IMR-90 (cell line): ENCODE results near the gene MCRIP2. TPM values are rescaled to one million over a fixed set of nuclear protein-coding genes. Genes with fewer than 3 reads are reported as not detected.

Experiments
- ATAC-seq: fragments of 200-7000 bp; cut with Tn5 transposase; 2 replicates; pipeline ENCODE4 v1.9.1; 2020; ENCODE audit warnings: low read depth, mild to moderate bottlenecking, moderate library complexity
- BruUV-seq: library from RNA; stranded (reverse); fragments of 400-500 nt; replicated peaks from 2 replicates; lab custom pipeline; 2021; lab: Mats Ljungman, UMichigan
- CTCF ChIA-PET: fragments of 300-600 bp; formaldehyde crosslinking; extraction: SDS; loops from one replicate; lab custom pipeline; 2021; ENCODE audit warnings: antibody characterized with exemption; lab: Yijun Ruan, JAX
- POLR2A ChIA-PET: fragments of 300-600 bp; sonication (Branson Sonifier 250); formaldehyde crosslinking; loops from one replicate; lab custom pipeline; 2022; ENCODE audit warnings: antibody characterized with exemption; ENCODE audit not compliant: unreplicated experiment; lab: Charles Lee
- DNase-seq: peaks from one replicate; pipeline ENCODE4 v3.0.0; 2013
- H2AFZ ChIP-seq: replicated peaks from 2 replicates; pipeline ENCODE3; 2013; ENCODE audit warnings: low read length, mild to moderate bottlenecking; ENCODE audit not compliant: poor library complexity
- H2AK5ac ChIP-seq: 2 replicates; pipeline ENCODE4 v1.6.1; 2013; ENCODE audit warnings: low read depth, low read length, inconsistent platforms
- H2AK9ac ChIP-seq: replicated peaks from 2 replicates; pipeline ENCODE3; 2013; ENCODE audit warnings: mild to moderate bottlenecking, low read depth, low read length, moderate library complexity; ENCODE audit not compliant: poor library complexity
- H2BK120ac ChIP-seq: 2 replicates; pipeline ENCODE4 v1.6.1; 2013; ENCODE audit warnings: low read depth, low read length, inconsistent platforms
- H2BK15ac ChIP-seq: 3 replicates; pipeline ENCODE4 v1.6.1; 2013; ENCODE audit warnings: low read depth, low read length, inconsistent platforms
- H2BK20ac ChIP-seq: 2 replicates; pipeline ENCODE4 v1.6.1; 2013; ENCODE audit warnings: low read depth, mild to moderate bottlenecking, inconsistent platforms, low read length, moderate library complexity
- H2BK5ac ChIP-seq: 2 replicates; pipeline ENCODE4 v1.6.1; 2013; ENCODE audit warnings: mild to moderate bottlenecking, low read depth, low read length, inconsistent platforms; ENCODE audit not compliant: poor library complexity, severe bottlenecking
- H3K14ac ChIP-seq: replicated peaks from 2 replicates; pipeline ENCODE4 v1.6.1; 2013; ENCODE audit warnings: low read depth, low read length, inconsistent platforms
- H3K18ac ChIP-seq: 2 replicates; pipeline ENCODE4 v1.6.1; 2013; ENCODE audit warnings: low read depth, low read length, control low read depth
- H3K23ac ChIP-seq: 2 replicates; pipeline ENCODE4 v1.6.1; 2013; ENCODE audit warnings: low read depth, low read length, inconsistent platforms
- H3K27ac ChIP-seq: 2 replicates; pipeline ENCODE4 v1.5.1; 2013; ENCODE audit warnings: mild to moderate bottlenecking, control low read depth, low read length; ENCODE audit not compliant: insufficient read depth
- H3K27me3 ChIP-seq: 2 replicates; pipeline ENCODE4 v1.6.1; 2013; ENCODE audit warnings: low read length; ENCODE audit not compliant: control insufficient read depth, insufficient read depth
- H3K36me3 ChIP-seq: 2 replicates; pipeline ENCODE4 v1.6.1; 2013; ENCODE audit warnings: low read length, mixed read lengths; ENCODE audit not compliant: control insufficient read depth, insufficient read depth
- H3K4ac ChIP-seq: 2 replicates; pipeline ENCODE4 v1.6.1; 2013; ENCODE audit warnings: low read depth, low read length, inconsistent platforms
- H3K4me1 ChIP-seq: 2 replicates; pipeline ENCODE4 v1.6.1; 2013; ENCODE audit warnings: low read length, mixed read lengths; ENCODE audit not compliant: control insufficient read depth, insufficient read depth
- H3K4me2 ChIP-seq: 2 replicates; pipeline ENCODE4 v1.6.1; 2013; ENCODE audit warnings: low read depth, mild to moderate bottlenecking, control low read depth, low read length, moderate library complexity
- H3K4me3 ChIP-seq: 2 replicates; pipeline ENCODE4 v1.5.1; 2013; ENCODE audit warnings: low read depth, mild to moderate bottlenecking, control low read depth, low read length, moderate library complexity; ENCODE audit not compliant: insufficient read depth
- H3K56ac ChIP-seq: 2 replicates; pipeline ENCODE4 v1.6.1; 2013; ENCODE audit warnings: low read length, inconsistent platforms; ENCODE audit not compliant: insufficient read depth; ENCODE audit errors: extremely low read depth
- H3K79me1 ChIP-seq, 2 experiments: 2 replicates each; pipeline ENCODE4 v1.6.1; 2013; ENCODE audit warnings: low read length in 2 of 2, inconsistent platforms in 1 of 2, low read depth in 1 of 2
- H3K9ac ChIP-seq: 2 replicates; pipeline ENCODE4 v1.6.1; 2013; ENCODE audit warnings: low read depth, low read length, control low read depth
- H3K9me1 ChIP-seq: 2 replicates; pipeline ENCODE4 v1.6.1; 2013; ENCODE audit warnings: low read length, inconsistent platforms; ENCODE audit not compliant: insufficient read depth
- H3K9me3 ChIP-seq: 2 replicates; pipeline ENCODE4 v1.6.1; 2013; ENCODE audit warnings: low read length; ENCODE audit not compliant: control insufficient read depth, insufficient read depth
- H4K20me1 ChIP-seq: 2 replicates; pipeline ENCODE4 v1.6.1; 2013; ENCODE audit warnings: low read length, inconsistent platforms; ENCODE audit not compliant: insufficient read depth
- H4K5ac ChIP-seq: 2 replicates; pipeline ENCODE4 v1.6.1; 2013; ENCODE audit warnings: mild to moderate bottlenecking, low read depth, low read length, control low read depth
- H4K8ac ChIP-seq, 2 experiments: 2 replicates each; pipeline ENCODE4 v1.6.1; 2013; ENCODE audit warnings: low read depth in 2 of 2, low read length in 2 of 2, control low read depth in 1 of 2, inconsistent platforms in 1 of 2
- H4K91ac ChIP-seq: 2 replicates; pipeline ENCODE4 v1.6.1; 2013; ENCODE audit warnings: low read depth, low read length, inconsistent platforms; ENCODE audit not compliant: insufficient read depth
- BHLHE40 ChIP-seq: fragments of 150-350 bp; IDR thresholded peaks from 2 replicates; pipeline ENCODE4 v1.6.1; 2016; ENCODE audit warnings: mild to moderate bottlenecking, low read depth, low read length
- CEBPB ChIP-seq: IDR thresholded peaks from 2 replicates; pipeline ENCODE4 v1.6.1; 2012; ENCODE audit warnings: low read depth, low read length, improper control_type of control experiment
- CHD1 ChIP-seq: IDR thresholded peaks from 2 replicates; pipeline ENCODE4 v1.6.1; 2012; ENCODE audit warnings: low read depth, low read length, improper control_type of control experiment
- FOS ChIP-seq: fragments of 150-350 bp; IDR thresholded peaks from 2 replicates; pipeline ENCODE4 v1.6.1; 2016; ENCODE audit warnings: low read depth, low read length
- RAD21 ChIP-seq: IDR thresholded peaks from 2 replicates; pipeline ENCODE4 v1.6.1; 2012; ENCODE audit warnings: low read length, improper control_type of control experiment
- WGBS, 2 experiments: methylation state at CpG; one replicate each; pipeline versions ENCODE4 v1.1.5 to v1.1.7; 2013; ENCODE audit warnings: missing lambda C conversion rate in 2 of 2; ENCODE audit not compliant: insufficient read length in 1 of 2; ENCODE audit errors: extremely low coverage in 2 of 2; 5-methylcytosine and 5-hydroxymethylcytosine counted together
- dilution Hi-C: fragments of 300-500 bp; cut with HindIII; formaldehyde crosslinking; loops from one replicate; pipeline ENCODE4 v1.14.3; 2018; ENCODE audit warnings: low sequenced_read_pairs; ENCODE audit not compliant: unreplicated experiment
- in situ Hi-C: fragments of 300-500 bp; cut with MboI; formaldehyde crosslinking; loops from 3 replicates; pipeline ENCODE4 v1.14.3; 2019; ENCODE audit warnings: low sequenced_read_pairs, inconsistent platforms, mixed read lengths
- intact Hi-C: fragments of 100-400 bp; cut with micrococcal nuclease; formaldehyde crosslinking; loops from 2 replicates; pipeline ENCODE4 v1.10.0; 2022
- polyA plus RNA-seq, 3 experiments: library from polyadenylated mRNA; depleted of rRNA; stranded (reverse); fragments of >200 nt; gene quantifications; 2 replicates each; pipeline ENCODE4 v1.2.3, GENCODE V29; 2012; ENCODE audit warnings: low replicate concordance in 1 of 3
- total RNA-seq: library from RNA; depleted of rRNA; stranded (reverse); fragments of >200 nt; gene quantifications from 2 replicates; pipeline ENCODE4 v1.2.3, GENCODE V29; 2012

MCRIP2 gene
- total and polyA plus RNA-seq, 2 of the 4 experiments (the other 2 are of a cell fraction) = 6.3 to 19.6 TPM

DNA sequence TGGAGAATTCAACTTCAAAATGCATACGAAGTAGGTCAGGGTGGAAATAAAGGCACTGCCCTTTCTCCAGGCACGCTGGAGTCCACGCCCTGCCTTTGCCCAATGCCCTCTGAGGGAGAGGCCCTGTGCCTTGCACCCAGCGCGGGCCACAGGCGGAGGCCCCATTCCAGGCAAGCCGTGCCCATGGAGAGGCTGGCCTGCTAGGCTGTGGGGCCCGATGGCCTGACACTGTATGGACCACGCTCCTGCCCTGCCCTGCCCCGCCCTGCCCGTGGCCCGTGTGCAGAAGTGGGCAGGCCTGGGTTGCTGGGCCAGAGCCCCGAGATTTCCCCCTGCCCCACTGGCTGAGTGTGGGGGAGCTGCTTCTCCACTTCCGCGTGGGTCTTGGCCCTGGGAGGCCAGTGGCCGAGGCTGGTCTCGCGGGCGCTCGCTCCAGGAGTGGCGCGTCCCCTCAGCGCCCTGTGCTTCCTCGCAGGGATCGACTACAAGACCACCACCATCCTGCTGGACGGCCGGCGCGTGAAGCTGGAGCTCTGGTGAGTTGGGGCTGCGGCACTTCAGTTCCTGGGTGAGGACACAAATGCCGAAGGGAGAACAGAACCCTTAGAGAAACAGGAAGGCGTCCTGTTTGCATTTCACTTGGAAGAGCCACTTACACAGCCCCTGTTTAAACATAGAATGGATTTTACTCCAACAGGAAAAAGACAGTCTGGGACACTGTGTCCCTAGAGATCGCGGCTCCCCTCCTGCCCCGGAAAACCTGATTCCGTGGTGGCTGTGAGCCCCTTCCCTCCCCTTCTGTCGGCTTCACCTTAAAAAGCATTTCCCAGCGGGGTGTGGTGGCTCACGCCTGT is 24.7 kb upstream of the MCRIP2 start:
- Histone ChIP-seq H4K8ac (no peak overlapping the region), H3K23ac (no peak overlapping the region), H3K27ac (no peak overlapping the region), H3K4me1 (peaks cover 3% of the 10 kb centered on the region; the same call in 1 of the 2 replicates), H4K20me1 (peaks cover 20% of the 10 kb centered on the region), H4K91ac (no peak overlapping the region), H2AFZ (peak overlapping the region; percentile 48), H3K18ac (no peak overlapping the region), H2BK120ac (no peak overlapping the region), H3K9ac (no peak overlapping the region), H4K5ac (no peak overlapping the region), H3K4ac (no peak overlapping the region), H3K36me3 (peaks cover 5% of the 10 kb centered on the region; the same call in 1 of the 2 replicates), H3K27me3 (no peaks in the 10 kb centered on the region), H2AK5ac (no peak overlapping the region), H3K79me1 (peaks cover 9 to 35% of the 10 kb centered on the region in 2 experiments; a peak in 3 of 4 replicates), H2AK9ac (no peak overlapping the region), H3K4me2 (no peak overlapping the region), H3K9me3 (no peaks in the 10 kb centered on the region), H3K14ac (no peak overlapping the region), H3K9me1 (peaks cover 3% of the 10 kb centered on the region; the same call in 1 of the 2 replicates), H2BK5ac (no peak overlapping the region), H2BK15ac (no peak overlapping the region), H2BK20ac (no peak overlapping the region), H3K4me3 (no peak overlapping the region), H3K56ac (no peak overlapping the region)
- no peak for TF ChIP-seq FOS
- no peak for TF ChIP-seq CEBPB
- no peak for TF ChIP-seq RAD21
- TF ChIP-seq CHD1 = no peak
- no peak for TF ChIP-seq BHLHE40
- dilution Hi-C loops = no loop called here
- in situ Hi-C loops = no loop called here
- DNase-seq (no peak), ATAC-seq (no peak)
- BruUV-seq = no TSS peak
- 92% methylated on average over 15 of the region's 39 CpGs; no CpG with 5 or more reads in 1 of the 2 experiments for WGBS, 2 experiments
- intact Hi-C loops = no loop called here
- POLR2A ChIA-PET = no interaction called here
- CTCF ChIA-PET = no interaction called here
